Measurements from ENCODE around the gene EGFLAM. TPM values are rescaled to one million over a fixed set of nuclear protein-coding genes. Genes with fewer than 3 reads are reported as not detected.

EGFLAM gene
- total RNA-seq, 1 experiment from 2014 or later: 0.33 TPM

GRCh38 chr5:38494175-38494574 is 235.8 kb downstream of the EGFLAM start:
- Histone ChIP-seq H3T11ph (ENCODE audit: low read length) (no peak overlapping the region), H4K8ac (replicated peaks; ENCODE audit: insufficient read length, low read depth, low read length) (no peak overlapping the region), H2AK5ac (ENCODE audit: insufficient read length, low read length) (no peak overlapping the region), H3K23ac (ENCODE audit: insufficient read length, low read depth, low read length) (no peak overlapping the region), H3K9me3 (ENCODE audit: control insufficient read depth, low read depth, low read length) (no peaks in the 10 kb centered on the region), H4K20me1 (ENCODE audit: control insufficient read depth, insufficient read depth, insufficient read length) (no peaks in the 10 kb centered on the region), H3K18ac (ENCODE audit: insufficient read length, low read depth, low read length) (no peak overlapping the region), H3K27ac (ENCODE audit: insufficient read length, low read depth, low read length) (no peak overlapping the region), H3K4me2 (ENCODE audit: insufficient read depth, insufficient read length, low read length) (no peak overlapping the region), H3K4me1 (ENCODE audit: insufficient read depth, low read length) (no peaks in the 10 kb centered on the region), H2BK120ac (ENCODE audit: low read depth, low read length, poor library complexity, severe bottlenecking) (no peak overlapping the region), H3K23me2 (ENCODE audit: insufficient read length, low read depth, low read length, poor library complexity, severe bottlenecking) (no peaks in the 10 kb centered on the region), H3K56ac (ENCODE audit: insufficient read length, low read depth, low read length) (no peak overlapping the region), H2AFZ (ENCODE audit: low read length) (no peak overlapping the region), H3K14ac (ENCODE audit: insufficient read depth, low read length) (no peak overlapping the region), H3K79me1 (ENCODE audit: insufficient read depth, low read depth, low read length, poor library complexity, severe bottlenecking) (no peaks in the 10 kb centered on the region), H3K79me2 (ENCODE audit: insufficient read depth, low read length) (no peaks in the 10 kb centered on the region), H4K91ac (ENCODE audit: insufficient read length, low read depth, low read length) (no peak overlapping the region), H2BK15ac (ENCODE audit: low read depth, low read length) (no peak overlapping the region), H3K9ac (ENCODE audit: extremely low read depth, insufficient read length, low read length) (no peak overlapping the region), H2BK5ac (ENCODE audit: insufficient read length, low read length) (no peak overlapping the region), H3K4ac (ENCODE audit: low read depth, low read length) (no peak overlapping the region), H3K27me3 (ENCODE audit: insufficient read depth, low read length) (no peaks in the 10 kb centered on the region), H4K5ac (ENCODE audit: insufficient read length, low read depth, low read length) (no peak overlapping the region), H2BK12ac (ENCODE audit: insufficient read length, low read depth, low read length) (no peak overlapping the region), H2BK20ac (ENCODE audit: low read depth, low read length, poor library complexity, severe bottlenecking) (no peak overlapping the region)
- WGBS (ENCODE audit: extremely low coverage, insufficient read length, low lambda C conversion rate): no CpG with 5 or more reads among the region's 6 CpGs
- DNase-seq: no peak
- H3K4me3 Mint-ChIP-seq: no peak overlapping the region
- peak overlapping the region in 1 of 3 experiments; percentile 82; a peak in 2 of 7 replicates for H3K27ac Mint-ChIP-seq
- no peaks in the 10 kb centered on the region for H3K9me3 Mint-ChIP-seq
- TF ChIP-seq CTCF (conservative IDR thresholded peaks at IDR 0.05): no peak
- no peaks in the 10 kb centered on the region for H3K4me1 Mint-ChIP-seq
- peaks cover 0 to 3% (median 0%) of the 10 kb centered on the region in 3 experiments; a peak in 2 of 7 replicates for H3K36me3 Mint-ChIP-seq (ENCODE audit: insufficient read depth in 1 of 3, low read depth in 3 of 3)
- H3K27me3 Mint-ChIP-seq (ENCODE audit: low read depth): no peaks in the 10 kb centered on the region
